Fibroblast of lung (primary cell): ENCODE data around the gene SREBF1. TPM values are rescaled to one million over a fixed set of nuclear protein-coding genes. Genes with fewer than 3 reads are reported as not detected.

Source experiments
- DNase-seq, 2 donors: peaks; one replicate each; pipeline versions ENCODE4 v3.0.0 to v3.0.0-alpha.2; 2010; ENCODE audit warnings: low read depth in 2 of 2
- H2AFZ ChIP-seq: 2 replicates; pipeline ENCODE4 v1.5.1; 2012; ENCODE audit warnings: low read length, control low read depth, inconsistent platforms
- H3K27ac ChIP-seq: 2 replicates; pipeline ENCODE4 v1.5.1; 2011; ENCODE audit warnings: low read length, control low read depth; ENCODE audit not compliant: insufficient read depth
- H3K27me3 ChIP-seq: 2 replicates; pipeline ENCODE4 v1.5.1; 2011; ENCODE audit warnings: mild to moderate bottlenecking, low read length; ENCODE audit not compliant: control insufficient read depth, insufficient read depth
- H3K36me3 ChIP-seq: 2 replicates; pipeline ENCODE4 v1.5.1; 2011; ENCODE audit warnings: low read length; ENCODE audit not compliant: control insufficient read depth, insufficient read depth
- H3K4me1 ChIP-seq: 2 replicates; pipeline ENCODE4 v1.5.1; 2011; ENCODE audit warnings: low read length; ENCODE audit not compliant: control insufficient read depth, insufficient read depth; ENCODE audit errors: extremely low read depth
- H3K4me2 ChIP-seq: 2 replicates; pipeline ENCODE4 v1.5.1; 2011; ENCODE audit warnings: low read length, control low read depth; ENCODE audit not compliant: insufficient read depth; ENCODE audit errors: extremely low read depth
- H3K4me3 ChIP-seq, 4 experiments: fragments of 200-600 bp in 1 of 4; sonication (generic) in 1 of 4; replicated peaks in 1 of 4; 2 replicates each; pipeline ENCODE4 v1.5.1; 2011 to 2016; ENCODE audit warnings: low read length in 4 of 4, low read depth in 3 of 4, mild to moderate bottlenecking in 3 of 4, control low read depth in 2 of 4, inconsistent platforms in 1 of 4, mixed read lengths in 1 of 4; ENCODE audit not compliant: insufficient read depth in 1 of 4; ENCODE audit errors: control extremely low read depth in 1 of 4
- H3K79me2 ChIP-seq: 2 replicates; pipeline ENCODE4 v1.5.1; 2012; ENCODE audit warnings: mild to moderate bottlenecking, low read length, inconsistent platforms; ENCODE audit not compliant: control insufficient read depth, insufficient read depth
- H3K9ac ChIP-seq: 2 replicates; pipeline ENCODE4 v1.5.1; 2011; ENCODE audit warnings: mild to moderate bottlenecking, low read length, control low read depth; ENCODE audit not compliant: insufficient read depth
- H3K9me3 ChIP-seq: 2 replicates; pipeline ENCODE4 v1.5.1; 2012; ENCODE audit warnings: low read depth, low read length; ENCODE audit not compliant: control insufficient read depth, insufficient read depth
- H4K20me1 ChIP-seq: 2 replicates; pipeline ENCODE4 v1.5.1; 2011; ENCODE audit warnings: low read length; ENCODE audit not compliant: control insufficient read depth, insufficient read depth; ENCODE audit errors: extremely low read depth
- CTCF ChIP-seq, 2 donors: IDR thresholded peaks in 1 of 2; conservative IDR thresholded peaks in 1 of 2; 1 replicate in 1 of 2; 2 replicates in 1 of 2; pipeline ENCODE4 v1.5.1; 2011 to 2012; ENCODE audit warnings: low read length in 2 of 2, control low read depth in 1 of 2, inconsistent platforms in 1 of 2, low read depth in 1 of 2, mild to moderate bottlenecking in 1 of 2
- EZH2 ChIP-seq: IDR thresholded peaks from 2 replicates; pipeline ENCODE4 v1.5.1; 2012; ENCODE audit warnings: low read length, control low read depth, mild to moderate bottlenecking; ENCODE audit errors: missing control alignments
- polyA plus RNA-seq, 2 donors: library from polyadenylated mRNA; depleted of rRNA in 1 of 2; stranded (reverse) in 1 of 2; unstranded in 1 of 2; fragments of >200 nt; gene quantifications; 2 replicates each; pipeline ENCODE4 v1.2.1, GENCODE V29; 2011 to 2012; ENCODE audit warnings: missing spikeins in 1 of 2
- total RNA-seq: library from RNA; depleted of rRNA; stranded (reverse); fragments of >200 nt; gene quantifications from 2 replicates; pipeline ENCODE4 v1.2.1, GENCODE V29; 2014

SREBF1 gene
- total and polyA plus RNA-seq, 2 donors (not counting 1 experiment from before 2014, with no cell fraction given): 29.7 to 77.6 TPM

GRCh38 chr17:17805575-17805974, 31.2 kb downstream of the SREBF1 start:
- peaks cover 14% of the 10 kb centered on the region for H3K36me3 ChIP-seq
- no peak overlapping the region for H3K9ac ChIP-seq
- DNase-seq: peak in 1 of 2 donors; percentile 49
- H2AFZ ChIP-seq: no peak overlapping the region
- no peak for TF ChIP-seq CTCF (conservative IDR thresholded peaks at IDR 0.05 in 1 of 2, IDR thresholded peaks at IDR 0.05 in 1 of 2; ENCODE audit: low read depth in 1 of 2, low read length in 2 of 2)
- TF ChIP-seq EZH2: no peak
- H3K27ac ChIP-seq: no peak overlapping the region
- no peak overlapping the region for H3K4me2 ChIP-seq
- no peak overlapping the region for H3K4me3 ChIP-seq
- no peaks in the 10 kb centered on the region for H3K9me3 ChIP-seq
- H3K79me2 ChIP-seq: no peaks in the 10 kb centered on the region
- no peaks in the 10 kb centered on the region for H3K4me1 ChIP-seq
- H3K27me3 ChIP-seq: no peaks in the 10 kb centered on the region
- H4K20me1 ChIP-seq: no peaks in the 10 kb centered on the region

GRCh38 chr17:17804007-17804406, 32.8 kb downstream of the SREBF1 start:
- Histone ChIP-seq H3K4me3 (no peak overlapping the region), H2AFZ (no peak overlapping the region), H3K9ac (no peak overlapping the region), H3K9me3 (no peaks in the 10 kb centered on the region), H3K27ac (no peak overlapping the region), H3K4me2 (no peak overlapping the region), H3K4me1 (no peaks in the 10 kb centered on the region), H4K20me1 (no peaks in the 10 kb centered on the region), H3K27me3 (no peaks in the 10 kb centered on the region), H3K79me2 (no peaks in the 10 kb centered on the region), H3K36me3 (peaks cover 15% of the 10 kb centered on the region)
- DNase-seq: no peak
- TF ChIP-seq CTCF (conservative IDR thresholded peaks at IDR 0.05 in 1 of 2, IDR thresholded peaks at IDR 0.05 in 1 of 2; ENCODE audit: low read depth in 1 of 2, low read length in 2 of 2): no peak
- TF ChIP-seq EZH2: no peak

- H3K4me1 ChIP-seq: no peaks in the 10 kb centered on the region
- no peaks in the 10 kb centered on the region for H3K9me3 ChIP-seq
- H3K79me2 ChIP-seq: no peaks in the 10 kb centered on the region
- peaks cover 14% of the 10 kb centered on the region for H3K36me3 ChIP-seq
- H4K20me1 ChIP-seq: no peaks in the 10 kb centered on the region
- H3K4me2 ChIP-seq: no peak overlapping the region
- no peaks in the 10 kb centered on the region for H3K27me3 ChIP-seq
- no peak overlapping the region for H3K9ac ChIP-seq
- TF ChIP-seq EZH2 (no peak), CTCF (conservative IDR thresholded peaks at IDR 0.05 in 1 of 2, IDR thresholded peaks at IDR 0.05 in 1 of 2; ENCODE audit: low read depth in 1 of 2, low read length in 2 of 2) (no peak)
- no peak overlapping the region for H2AFZ ChIP-seq
- H3K4me3 ChIP-seq: no peak overlapping the region
- H3K27ac ChIP-seq: no peak overlapping the region
- DNase-seq: no peak
Observed at GRCh38 chr17:17801800-17802481, 34.8 kb downstream of the SREBF1 start.
